Psoas muscle (tissue), 8 donors: ENCODE measurements around the gene ARX. TPM values are rescaled to one million over a fixed set of nuclear protein-coding genes. Genes with fewer than 3 reads are reported as not detected.

Source experiments
- ATAC-seq, 4 donors: fragments of 200-7000 bp; cut with Tn5 transposase; one replicate each; pipeline ENCODE4 v1.9.1; 2020; ENCODE audit warnings: moderate library complexity in 3 of 4, mild to moderate bottlenecking in 2 of 4
- DNase-seq, 2 donors: peaks; one replicate each; pipeline ENCODE4 v3.0.0-alpha.2; 2020
- H3K27ac ChIP-seq: fragments of 200-600 bp; one replicate; pipeline ENCODE4 v1.8.0; 2022
- H3K27me3 ChIP-seq, 3 donors: fragments of 200-600 bp in 1 of 3; one replicate each; pipeline versions ENCODE4 v1.6.1 to v1.8.0; 2013 to 2022; ENCODE audit warnings: low read length in 2 of 3, mild to moderate bottlenecking in 2 of 3, moderate library complexity in 1 of 3; ENCODE audit not compliant: insufficient read depth in 3 of 3
- H3K36me3 ChIP-seq, 2 donors: fragments of 200-600 bp in 1 of 2; one replicate each; pipeline versions ENCODE4 v1.6.1 to v1.8.0; 2013 to 2022; ENCODE audit warnings: low read depth in 1 of 2, mild to moderate bottlenecking in 1 of 2, moderate library complexity in 1 of 2; ENCODE audit not compliant: insufficient read depth in 1 of 2
- H3K4me1 ChIP-seq: fragments of 200-600 bp; one replicate; pipeline ENCODE4 v1.8.0; 2022
- H3K4me3 ChIP-seq: fragments of 200-600 bp; one replicate; pipeline ENCODE4 v1.8.0; 2022; ENCODE audit warnings: mild to moderate bottlenecking
- H3K9me3 ChIP-seq: fragments of 200-600 bp; one replicate; pipeline ENCODE4 v1.8.0; 2022
- WGBS, 3 donors: extraction: QIAGEN DNeasy Blood & Tissue Kit; methylation state at CpG; one replicate each; pipeline versions ENCODE4 v1.1.6 to v1.1.7; 2013; 5-methylcytosine and 5-hydroxymethylcytosine counted together
- intact Hi-C, 2 donors: fragments of 100-400 bp; cut with DNase I; formaldehyde crosslinking; loops; one replicate each; pipeline versions ENCODE4 v1.11.0 to v1.14.2; 2022
- polyA plus RNA-seq, 3 donors: library from polyadenylated mRNA; stranded (reverse); fragments of 200-250 nt; gene quantifications; one replicate each; pipeline ENCODE4 v1.2.3, GENCODE V29; 2013
- total RNA-seq, 4 donors: library from RNA; stranded (reverse); fragmentation: NEBNext Ultra II Directional in 2 of 4; extraction: Animal tissue kit (Norgen Biotek cat#: 25700) in 2 of 4; gene quantifications; one replicate each; pipeline versions ENCODE4 v1.2.1 to v1.2.4, GENCODE V29; 2021 to 2023
- TF ChIP-seq, protein P1 (sequence below): fragments of 200-600 bp; IDR thresholded peaks from one replicate; pipeline ENCODE4 v1.8.0; 2022; ENCODE audit warnings: antibody characterized with exemption
- donor health status: healthy with polysubstance abuse.
- donor health status: DM: no; HTN: no; CAD: no; lungs with moderate emphysema.
- donor health status: Bipolar disorder and iron deficiency.
- donor health status: healthy.
- donor health status: DM: yes; HTN: yes; CAD: no.
- donor health status: DM: no; HTN: no; CAD: no.
- donor health status: DM: no; HTN: no; CAD: no.
- donor health status: DM: yes; HTN: yes; CAD: no.

ARX gene
- total and polyA plus RNA-seq, 7 donors: 0.64 to 12.8 (median 3.0) TPM

GRCh38 chrX:25004040-25004439 is 11.7 kb downstream of the ARX start:
- Histone ChIP-seq H3K36me3 (no peaks in the 10 kb centered on the region), H3K27ac (no peak overlapping the region), H3K4me3 (no peak overlapping the region), H3K4me1 (no peaks in the 10 kb centered on the region), H3K27me3 (peaks cover 0 to 82% (median 0%) of the 10 kb centered on the region in 3 donors), H3K9me3 (no peaks in the 10 kb centered on the region)
- 42 to 73% (median 60%) methylated on average over 9 to 10 of the region's 10 CpGs for WGBS, 3 donors
- no peak for ATAC-seq
- intact Hi-C loops: no loop called here
- TF ChIP-seq, protein P1, sequence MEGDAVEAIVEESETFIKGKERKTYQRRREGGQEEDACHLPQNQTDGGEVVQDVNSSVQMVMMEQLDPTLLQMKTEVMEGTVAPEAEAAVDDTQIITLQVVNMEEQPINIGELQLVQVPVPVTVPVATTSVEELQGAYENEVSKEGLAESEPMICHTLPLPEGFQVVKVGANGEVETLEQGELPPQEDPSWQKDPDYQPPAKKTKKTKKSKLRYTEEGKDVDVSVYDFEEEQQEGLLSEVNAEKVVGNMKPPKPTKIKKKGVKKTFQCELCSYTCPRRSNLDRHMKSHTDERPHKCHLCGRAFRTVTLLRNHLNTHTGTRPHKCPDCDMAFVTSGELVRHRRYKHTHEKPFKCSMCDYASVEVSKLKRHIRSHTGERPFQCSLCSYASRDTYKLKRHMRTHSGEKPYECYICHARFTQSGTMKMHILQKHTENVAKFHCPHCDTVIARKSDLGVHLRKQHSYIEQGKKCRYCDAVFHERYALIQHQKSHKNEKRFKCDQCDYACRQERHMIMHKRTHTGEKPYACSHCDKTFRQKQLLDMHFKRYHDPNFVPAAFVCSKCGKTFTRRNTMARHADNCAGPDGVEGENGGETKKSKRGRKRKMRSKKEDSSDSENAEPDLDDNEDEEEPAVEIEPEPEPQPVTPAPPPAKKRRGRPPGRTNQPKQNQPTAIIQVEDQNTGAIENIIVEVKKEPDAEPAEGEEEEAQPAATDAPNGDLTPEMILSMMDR: no peak
- no peak for DNase-seq

DNA sequence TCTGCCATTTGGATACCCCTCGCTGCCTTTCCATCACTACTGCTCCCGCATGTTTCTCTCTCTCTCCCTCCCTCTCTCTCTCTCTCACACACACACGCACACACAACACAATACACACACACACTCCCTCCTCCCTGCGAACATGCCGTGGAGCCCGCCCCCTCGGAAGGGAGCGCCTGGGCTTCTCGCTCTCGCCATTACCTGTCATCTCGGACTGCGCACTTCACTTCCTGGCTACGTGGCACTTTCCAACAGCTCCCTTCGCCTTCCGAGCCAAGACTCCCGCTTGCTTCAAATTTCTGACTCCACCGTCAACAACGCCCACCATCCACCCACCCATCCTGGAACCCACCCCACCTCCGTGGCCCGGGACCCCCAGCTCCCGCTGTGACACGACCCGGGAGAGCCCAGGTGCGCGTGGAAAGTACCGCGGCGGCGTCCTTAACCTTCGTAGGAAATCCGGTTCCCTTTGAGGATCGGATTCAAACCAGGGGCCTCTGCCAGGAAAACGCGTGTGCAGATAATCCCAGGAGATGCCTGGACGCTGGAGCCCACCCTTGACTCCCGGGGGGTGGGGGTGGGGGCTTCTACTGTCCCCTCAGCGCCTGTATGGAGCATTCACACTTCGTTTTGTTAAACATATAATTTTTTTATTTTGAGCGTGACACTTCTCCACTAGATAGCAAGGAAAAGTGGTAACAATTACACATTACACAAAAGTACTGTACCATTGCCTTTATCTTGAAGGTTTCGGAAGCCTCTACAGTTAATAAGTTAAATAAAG is 12.5 kb downstream of the ARX start:
- Histone ChIP-seq H3K4me3 (no peak overlapping the region), H3K27ac (no peak overlapping the region), H3K4me1 (no peaks in the 10 kb centered on the region), H3K9me3 (no peaks in the 10 kb centered on the region), H3K27me3 (peaks cover 0 to 74% (median 0%) of the 10 kb centered on the region in 3 donors), H3K36me3 (no peaks in the 10 kb centered on the region)
- 55 to 62% (median 60%) methylated on average over 33 to 40 of the region's 40 CpGs for WGBS, 3 donors
- TF ChIP-seq, protein P1: no peak
- ATAC-seq (no peak), DNase-seq (no peak)
- intact Hi-C loops: no loop called here

- Histone ChIP-seq H3K4me3 (no peak overlapping the region), H3K27ac (no peak overlapping the region), H3K27me3 (peaks cover 0 to 68% (median 0%) of the 10 kb centered on the region in 3 donors), H3K4me1 (no peaks in the 10 kb centered on the region), H3K9me3 (no peaks in the 10 kb centered on the region), H3K36me3 (no peaks in the 10 kb centered on the region)
- 28 to 50% (median 34%) methylated on average over 12 to 32 of the region's 33 CpGs for WGBS, 3 donors
- ATAC-seq (no peak), DNase-seq (no peak)
- TF ChIP-seq, protein P1: no peak
- intact Hi-C loops: no loop called here
These were observed 13.1 kb downstream of the ARX start for GRCh38 chrX:25002661-25003020.

GRCh38 chrX:25001808-25002660 is 13.7 kb downstream of the ARX start:
- peak in 2 of 4 donors; percentile 13 to 16 for ATAC-seq
- no peak for DNase-seq
- Histone ChIP-seq H3K36me3 (no peaks in the 10 kb centered on the region), H3K4me3 (no peak overlapping the region), H3K4me1 (no peaks in the 10 kb centered on the region), H3K27ac (no peak overlapping the region), H3K27me3 (peaks cover 0 to 62% (median 0%) of the 10 kb centered on the region in 3 donors), H3K9me3 (no peaks in the 10 kb centered on the region)
- intact Hi-C loops: no loop called here
- TF ChIP-seq, protein P1: no peak
- 41 to 47% (median 47%) methylated on average over 17 to 49 of the region's 65 CpGs for WGBS, 3 donors
